K562 (cell line): Measurements from ENCODE around the gene MLLT6. TPM values are rescaled to one million over a fixed set of nuclear protein-coding genes. Genes with fewer than 3 reads are reported as not detected.
A peak's percentile ranks its signal among the peaks of the same experiment; 100 is the strongest.

Source experiments
- CHD1 ChIP-seq: fragments of 200-600 bp; sonication (generic); IDR thresholded peaks from one replicate; pipeline ENCODE4 v1.6.1; 2012; ENCODE audit warnings: mild to moderate bottlenecking, moderate library complexity, low read length, inconsistent platforms
- CHD4 ChIP-seq: fragments of 200-600 bp; sonication (generic); IDR thresholded peaks from 3 replicates; pipeline ENCODE4 v1.6.1; 2012; ENCODE audit warnings: low read depth, mild to moderate bottlenecking, mixed read lengths, low read length, inconsistent platforms; ENCODE audit not compliant: insufficient read depth, insufficient replicate concordance, poor library complexity, severe bottlenecking
- CREM ChIP-seq: IDR thresholded peaks from 2 replicates; pipeline ENCODE4 v1.6.1; 2014; ENCODE audit warnings: antibody characterized with exemption, low read depth
- DNMT1 ChIP-seq: fragments of 450-650 bp; IDR thresholded peaks from 2 replicates; pipeline ENCODE4 v1.6.1; 2016; ENCODE audit warnings: antibody characterized with exemption, mild to moderate bottlenecking
- FIP1L1 ChIP-seq: fragments of 200-400 bp; formaldehyde crosslinking; IDR thresholded peaks from 2 replicates; pipeline ENCODE4 v1.6.1; 2018; ENCODE audit warnings: mild to moderate bottlenecking, low read depth, low read length; ENCODE audit not compliant: poor library complexity, severe bottlenecking
- PHB ChIP-seq: fragments of 250-450 bp; sonication (Bioruptor Pico); IDR thresholded peaks from 2 replicates; pipeline ENCODE4 v1.5.0; 2021
- POLR2AphosphoS5 ChIP-seq: IDR thresholded peaks from 2 replicates; pipeline ENCODE4 v1.6.1; 2011; ENCODE audit warnings: mild to moderate bottlenecking, low read depth, low read length, moderate library complexity; ENCODE audit not compliant: control insufficient read depth, insufficient read depth
- SIN3A ChIP-seq, 2 experiments: fragments of 150-350 bp in 1 of 2; IDR thresholded peaks; 2 replicates each; pipeline ENCODE4 v1.6.1; 2011 to 2016; ENCODE audit warnings: borderline replicate concordance in 2 of 2, low read depth in 2 of 2, low read length in 2 of 2, mild to moderate bottlenecking in 2 of 2, moderate library complexity in 2 of 2; ENCODE audit not compliant: control insufficient read depth in 1 of 2
- SMAD4 ChIP-seq: fragments of 250-450 bp; sonication (Bioruptor Pico); conservative IDR thresholded peaks from 2 replicates; pipeline ENCODE4 v1.8.0; 2021; ENCODE audit warnings: inconsistent platforms, mild to moderate bottlenecking, moderate library complexity
- TCF7 ChIP-seq: sonication (generic); IDR thresholded peaks from 2 replicates; pipeline ENCODE4 v1.6.1; 2016; ENCODE audit warnings: antibody characterized with exemption, borderline replicate concordance
- TEAD4 ChIP-seq, 2 experiments: sonication (generic) in 1 of 2; formaldehyde crosslinking in 1 of 2; IDR thresholded peaks; 2 replicates each; pipeline versions ENCODE4 v1.6.1 to v1.8.0; 2012 to 2022; ENCODE audit warnings: borderline replicate concordance in 1 of 2, inconsistent platforms in 1 of 2, low read length in 1 of 2, mild to moderate bottlenecking in 1 of 2, missing genetic modification reagents in 1 of 2
- TRIM28 ChIP-seq: fragments of 450-650 bp; IDR thresholded peaks from 2 replicates; pipeline ENCODE4 v1.6.1; 2017
- YY1 ChIP-seq, 3 experiments: IDR thresholded peaks; 2 replicates each; pipeline ENCODE4 v1.6.1; 2011; ENCODE audit warnings: low read length in 2 of 3, mild to moderate bottlenecking in 2 of 3, moderate library complexity in 2 of 3, borderline replicate concordance in 1 of 3, control low read depth in 1 of 3, low read depth in 1 of 3; ENCODE audit not compliant: insufficient read depth in 3 of 3, insufficient replicate concordance in 2 of 3, control insufficient read depth in 1 of 3, insufficient read length in 1 of 3; ENCODE audit errors: extremely low read depth in 1 of 3
- ZNF212 ChIP-seq: fragments of 450-650 bp; formaldehyde crosslinking; IDR thresholded peaks from 2 replicates; pipeline ENCODE4 v1.4.0; 2020; ENCODE audit warnings: mild to moderate bottlenecking
- ZNF395 ChIP-seq: fragments of 200-800 bp; sonication (Bioruptor generic); IDR thresholded peaks from 2 replicates; pipeline ENCODE4 v1.6.1; 2017; ENCODE audit warnings: missing genetic modification characterization, missing compliant biosample characterization
- ZNF707 ChIP-seq: fragments of 250-450 bp; sonication (Bioruptor Pico); conservative IDR thresholded peaks from 2 replicates; pipeline ENCODE4 v1.8.0; 2022; ENCODE audit warnings: inconsistent platforms, mild to moderate bottlenecking, moderate library complexity
- ZNF766 ChIP-seq: fragments of 200-800 bp; sonication (Bioruptor generic); conservative IDR thresholded peaks from 2 replicates; pipeline ENCODE4 v1.6.1; 2016; ENCODE audit warnings: missing genetic modification characterization, missing compliant biosample characterization
- polyA plus RNA-seq, 8 experiments: library from polyadenylated mRNA; depleted of rRNA in 4 of 8; stranded (reverse) in 5 of 8; unstranded in 3 of 8; fragments of >200 nt; fragmentation: Nextera tagmentation in 2 of 8; fragmentation: Illumina TruSeq in 1 of 8; extraction: Ambion mirVana in 2 of 8; extraction: Trizol in 1 of 8; gene quantifications; 2 replicates each; pipeline versions ENCODE4 v1.2.1 to v1.2.3, GENCODE V29; 2011 to 2014; ENCODE audit warnings: inconsistent platforms in 1 of 8, missing spikeins in 1 of 8
- total RNA-seq, 7 experiments: library from RNA; depleted of rRNA in 6 of 7; stranded (reverse); fragments of >200 nt in 6 of 7; fragmentation: Illumina TruSeq in 2 of 7; extraction: Trizol in 2 of 7; gene quantifications; 2 replicates each; pipeline versions ENCODE4 v1.2.1 to v1.2.3, GENCODE V29; 2011 to 2021; ENCODE audit warnings: low replicate concordance in 1 of 7
- TF ChIP-seq, protein P1 (sequence below): sonication (generic); formaldehyde crosslinking; IDR thresholded peaks from 2 replicates; pipeline ENCODE4 v1.8.0; 2023; ENCODE audit warnings: mild to moderate bottlenecking, missing genetic modification reagents

MLLT6 gene
- total and polyA plus RNA-seq, 9 of the 15 experiments (the other 6 are each of a cell fraction or from before 2014, with no cell fraction given): 3.1 to 71.7 (median 30.0) TPM

DNA sequence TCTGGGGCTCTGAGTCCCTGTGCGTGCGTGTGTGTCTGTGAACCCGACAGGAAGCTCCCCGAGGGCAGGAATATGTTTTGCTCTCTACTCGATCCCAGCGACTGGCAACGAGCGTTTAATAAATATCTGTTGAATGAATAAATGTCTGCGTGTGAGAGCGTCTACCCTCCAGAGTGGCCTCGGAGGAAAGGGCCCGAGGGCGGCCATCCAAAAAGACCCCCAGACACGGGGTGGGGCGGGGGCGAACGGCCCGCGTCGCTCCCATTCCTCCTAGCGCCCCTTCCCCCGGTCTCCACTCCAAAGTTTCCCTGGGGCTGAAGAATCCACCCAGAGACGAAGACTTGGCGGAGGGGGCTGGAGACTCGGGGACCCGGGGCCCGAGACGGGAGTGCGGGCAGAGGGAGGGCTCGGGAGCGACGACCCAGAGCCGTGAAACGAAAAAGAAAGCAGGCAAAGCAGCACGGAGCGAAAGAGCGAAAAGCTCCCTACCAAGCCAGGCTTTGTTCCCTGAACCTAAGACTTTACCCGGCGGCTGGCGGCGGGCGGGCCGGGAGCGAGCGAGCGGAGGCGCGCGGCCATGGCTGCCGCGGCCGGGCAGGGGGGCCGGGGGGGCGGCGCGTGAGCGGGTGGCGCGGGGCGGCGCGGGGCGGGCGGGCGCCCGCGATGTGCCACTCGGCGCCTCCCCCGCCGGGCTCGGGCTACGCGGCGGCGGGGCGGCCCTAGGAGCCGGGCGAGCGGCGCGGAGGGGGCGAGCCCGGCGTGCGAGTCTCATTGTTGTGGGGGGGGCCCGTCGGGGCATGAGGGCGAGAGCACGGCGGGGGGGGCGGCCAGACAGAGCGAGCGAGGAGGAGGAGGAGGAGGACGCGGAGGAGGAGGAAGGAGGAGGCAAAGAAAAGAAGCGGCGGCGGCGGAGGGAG, at the start of gene MLLT6 (continued):
- TF ChIP-seq POLR2AphosphoS5: 0 out of 2 replicates have a peak, but pooled peaks have one; percentile 35
- TF ChIP-seq TEAD4 (IDR thresholded peaks at IDR 0.05; ENCODE audit: low read length): 0 out of 2 replicates have a peak, but pooled peaks have one; percentile 4
- TF ChIP-seq TEAD4 (CRISPR knock-in tag; IDR thresholded peaks at IDR 0.05; ENCODE audit: borderline replicate concordance): no peak
- TF ChIP-seq ZNF766 (CRISPR knock-in tag): 0 out of 2 replicates have a peak, but pooled peaks have one; percentile 38
- peak; percentile 75 for TF ChIP-seq CHD1
- TF ChIP-seq PHB (CRISPR knock-in tag): no peak
- 0 out of 2 replicates have a peak, but pooled peaks have one; percentile 9 for TF ChIP-seq ZNF212 (CRISPR knock-in tag)
- TF ChIP-seq, protein P1, sequence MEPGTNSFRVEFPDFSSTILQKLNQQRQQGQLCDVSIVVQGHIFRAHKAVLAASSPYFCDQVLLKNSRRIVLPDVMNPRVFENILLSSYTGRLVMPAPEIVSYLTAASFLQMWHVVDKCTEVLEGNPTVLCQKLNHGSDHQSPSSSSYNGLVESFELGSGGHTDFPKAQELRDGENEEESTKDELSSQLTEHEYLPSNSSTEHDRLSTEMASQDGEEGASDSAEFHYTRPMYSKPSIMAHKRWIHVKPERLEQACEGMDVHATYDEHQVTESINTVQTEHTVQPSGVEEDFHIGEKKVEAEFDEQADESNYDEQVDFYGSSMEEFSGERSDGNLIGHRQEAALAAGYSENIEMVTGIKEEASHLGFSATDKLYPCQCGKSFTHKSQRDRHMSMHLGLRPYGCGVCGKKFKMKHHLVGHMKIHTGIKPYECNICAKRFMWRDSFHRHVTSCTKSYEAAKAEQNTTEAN (CRISPR knock-in tag): no peak
- no peak; the same call in 1 of the 2 replicates for TF ChIP-seq TRIM28
- TF ChIP-seq DNMT1: no peak
- peak in 2 of 3 experiments; percentile 85 to 90 for TF ChIP-seq YY1 (IDR thresholded peaks at IDR 0.05; ENCODE audit: borderline replicate concordance in 1 of 3, control insufficient read depth in 1 of 3, extremely low read depth in 1 of 3, insufficient read depth in 3 of 3, insufficient read length in 1 of 3, insufficient replicate concordance in 2 of 3, low read depth in 1 of 3, low read length in 2 of 3)
- TF ChIP-seq FIP1L1: peak; percentile 48
- no peak for TF ChIP-seq TCF7
- peak; percentile 8; the same call in 1 of the 2 replicates for TF ChIP-seq ZNF395
- TF ChIP-seq SMAD4 (CRISPR knock-in tag): peak; percentile 58; the same call in 1 of the 2 replicates
- peak; percentile 18; the same call in 1 of the 2 replicates for TF ChIP-seq ZNF707 (CRISPR knock-in tag)
- 0 out of 2 replicates have a peak, but pooled peaks have one; percentile 24 for TF ChIP-seq CREM
- TF ChIP-seq CHD4: peak; percentile 45
- TF ChIP-seq SIN3A (IDR thresholded peaks at IDR 0.05; ENCODE audit: borderline replicate concordance in 2 of 2, control insufficient read depth in 1 of 2, low read depth in 2 of 2, low read length in 2 of 2): peak in 1 of 2 experiments; percentile 32; a peak in 2 of 4 replicates
